GM23338 (cell line): ENCODE data around the gene MYH10. TPM values are rescaled to one million over a fixed set of nuclear protein-coding genes. Genes with fewer than 3 reads are reported as not detected.

Experiments used
- ATAC-seq: fragments of 200-7000 bp; cut with Tn5 transposase; 3 replicates; pipeline ENCODE4 v1.9.1; 2020
- DNase-seq: peaks from one replicate; pipeline ENCODE4 v3.0.0-alpha.2; 2015; ENCODE audit warnings: low spot score
- H2AFZ ChIP-seq: fragments of 200-600 bp; sonication (generic); 2 replicates; pipeline ENCODE4 v1.8.0; 2016; ENCODE audit warnings: antibody characterized with exemption, mild to moderate bottlenecking, moderate library complexity
- H3F3A ChIP-seq: fragments of 200-600 bp; sonication (generic); replicated peaks from 2 replicates; pipeline ENCODE4 v1.8.0; 2017; ENCODE audit warnings: antibody characterized with exemption, mixed run types, low read depth
- H3K27ac ChIP-seq: fragments of 200-600 bp; sonication (generic); 2 replicates; pipeline ENCODE4 v1.6.1; 2016; ENCODE audit warnings: low read depth
- H3K27me3 ChIP-seq: fragments of 200-600 bp; sonication (generic); 2 replicates; pipeline ENCODE4 v1.8.0; 2016; ENCODE audit warnings: mild to moderate bottlenecking, mixed run types, moderate library complexity; ENCODE audit not compliant: insufficient read depth
- H3K36me3 ChIP-seq: fragments of 200-600 bp; sonication (generic); 2 replicates; pipeline ENCODE4 v1.8.0; 2016; ENCODE audit warnings: mild to moderate bottlenecking; ENCODE audit not compliant: insufficient read depth
- H3K4me1 ChIP-seq: fragments of 200-600 bp; sonication (generic); 2 replicates; pipeline ENCODE4 v1.8.0; 2016; ENCODE audit warnings: mild to moderate bottlenecking, moderate library complexity; ENCODE audit not compliant: insufficient read depth
- H3K4me2 ChIP-seq: fragments of 200-600 bp; sonication (generic); 2 replicates; pipeline ENCODE4 v1.7.1; 2017; ENCODE audit warnings: mixed run types
- H3K4me3 ChIP-seq: fragments of 200-600 bp; sonication (generic); 2 replicates; pipeline ENCODE4 v1.6.1; 2016; ENCODE audit warnings: mixed run types
- H3K79me2 ChIP-seq: fragments of 200-600 bp; sonication (generic); replicated peaks from 2 replicates; pipeline ENCODE4 v1.8.0; 2017; ENCODE audit warnings: mild to moderate bottlenecking; ENCODE audit not compliant: insufficient read depth
- H3K9me2 ChIP-seq: fragments of 200-600 bp; sonication (generic); 2 replicates; pipeline ENCODE4 v1.8.0; 2017; ENCODE audit not compliant: insufficient read depth
- H4K20me1 ChIP-seq: fragments of 200-600 bp; sonication (generic); replicated peaks from 2 replicates; pipeline ENCODE4 v1.8.0; 2017; ENCODE audit warnings: mild to moderate bottlenecking; ENCODE audit not compliant: insufficient read depth
- H3K27ac Mint-ChIP-seq: 2 replicates; pipeline ENCODE4 v1.8.0; 2020; ENCODE audit warnings: inconsistent platforms, mild to moderate bottlenecking, moderate library complexity, mixed read lengths
- H3K27me3 Mint-ChIP-seq: 3 replicates; pipeline ENCODE4 v1.8.0; 2022; ENCODE audit warnings: low read depth, mild to moderate bottlenecking, moderate library complexity, mixed read lengths, inconsistent platforms; ENCODE audit not compliant: insufficient read depth, poor library complexity
- H3K36me3 Mint-ChIP-seq: 3 replicates; pipeline ENCODE4 v1.8.0; 2021; ENCODE audit warnings: low read depth, mild to moderate bottlenecking, inconsistent platforms, moderate library complexity, mixed read lengths
- H3K4me1 Mint-ChIP-seq: 3 replicates; pipeline ENCODE4 v1.8.0; 2020; ENCODE audit warnings: mild to moderate bottlenecking, inconsistent platforms, mixed read lengths
- H3K4me3 Mint-ChIP-seq: 3 replicates; pipeline ENCODE4 v1.8.0; 2021; ENCODE audit warnings: moderate library complexity, mild to moderate bottlenecking, inconsistent platforms, mixed read lengths
- H3K9me3 Mint-ChIP-seq: 3 replicates; pipeline ENCODE4 v1.8.0; 2020; ENCODE audit warnings: moderate library complexity, mild to moderate bottlenecking, inconsistent platforms, mixed read lengths
- CREB1 ChIP-seq: fragments of 250-450 bp; sonication (Bioruptor Pico); IDR thresholded peaks from 2 replicates; pipeline ENCODE4 v1.5.0; 2020; ENCODE audit warnings: low read depth, mild to moderate bottlenecking, moderate library complexity
- CTCF ChIP-seq, 2 experiments: fragments of 200-600 bp in 1 of 2; sonication (generic) in 1 of 2; conservative IDR thresholded peaks; 2 replicates each; pipeline versions ENCODE4 v1.5.1 to v1.6.1; 2016 to 2017; ENCODE audit warnings: antibody characterized with exemption in 2 of 2, low read depth in 2 of 2, mild to moderate bottlenecking in 2 of 2, moderate library complexity in 1 of 2
- ETS1 ChIP-seq: IDR thresholded peaks from 2 replicates; pipeline ENCODE4 v1.6.1; 2016; ENCODE audit warnings: antibody characterized with exemption
- EZH2 ChIP-seq: fragments of 200-600 bp; sonication (generic); IDR thresholded peaks from one replicate; pipeline ENCODE4 v1.8.0; 2017; ENCODE audit warnings: antibody characterized with exemption, mild to moderate bottlenecking, low read depth; ENCODE audit not compliant: unreplicated experiment
- EZH2phosphoT487 ChIP-seq: fragments of 200-600 bp; sonication (generic); IDR thresholded peaks from one replicate; pipeline ENCODE4 v1.8.1; 2018; ENCODE audit warnings: antibody characterized with exemption; ENCODE audit not compliant: unreplicated experiment
- JUNB ChIP-seq: IDR thresholded peaks from one replicate; pipeline ENCODE4 v1.6.1; 2016; ENCODE audit warnings: antibody characterized with exemption; ENCODE audit not compliant: unreplicated experiment
- NANOG ChIP-seq: IDR thresholded peaks from 2 replicates; pipeline ENCODE4 v1.6.1; 2016; ENCODE audit warnings: antibody characterized with exemption, borderline replicate concordance
- POLR2AphosphoS5 ChIP-seq: IDR thresholded peaks from 2 replicates; pipeline ENCODE4 v1.6.1; 2016; ENCODE audit warnings: antibody characterized with exemption, low read depth
- REST ChIP-seq: IDR thresholded peaks from one replicate; pipeline ENCODE4 v1.6.1; 2018; ENCODE audit warnings: antibody characterized with exemption; ENCODE audit not compliant: unreplicated experiment
- STAT1 ChIP-seq: IDR thresholded peaks from one replicate; pipeline ENCODE4 v1.6.1; 2016; ENCODE audit warnings: antibody characterized with exemption; ENCODE audit not compliant: unreplicated experiment
- ZNF114 ChIP-seq: fragments of 250-450 bp; sonication (Bioruptor Pico); IDR thresholded peaks from 2 replicates; pipeline ENCODE4 v1.5.0; 2020; ENCODE audit warnings: mild to moderate bottlenecking, moderate library complexity
- ZNF331 ChIP-seq: fragments of 250-450 bp; sonication (Bioruptor Pico); IDR thresholded peaks from 2 replicates; pipeline ENCODE4 v1.5.0; 2020; ENCODE audit warnings: low read depth, mild to moderate bottlenecking, moderate library complexity
- ZNF462 ChIP-seq: fragments of 250-450 bp; sonication (Bioruptor Pico); IDR thresholded peaks from 2 replicates; pipeline ENCODE4 v1.5.0; 2020; ENCODE audit warnings: mild to moderate bottlenecking, moderate library complexity
- polyA plus RNA-seq: library from polyadenylated mRNA; unstranded; fragments of >200 nt; fragmentation: Nextera tagmentation; extraction: Ambion mirVana; gene quantifications from 2 replicates; pipeline ENCODE4 v1.2.1, GENCODE V29; 2016
- total RNA-seq: library from RNA; depleted of rRNA; stranded (reverse); fragments of >200 nt; shearing (Covaris generic); gene quantifications from 2 replicates; pipeline ENCODE4 v1.2.3, GENCODE V29; 2014

Gene MYH10
- total and polyA plus RNA-seq, 2 experiments from 2014 or later, result 89.5 to 230 TPM

GRCh38 chr17:8662076-8662831 lies 31.7 kb upstream of the MYH10 start:
- Mint-ChIP-seq H3K4me3 (no peak overlapping the region), H3K27ac (no peak overlapping the region), H3K27me3 (peaks cover 4% of the 10 kb centered on the region), H3K9me3 (peaks cover 4% of the 10 kb centered on the region; the same call in 1 of the 3 replicates), H3K36me3 (no peaks in the 10 kb centered on the region), H3K4me1 (no peaks in the 10 kb centered on the region)
- no peaks in the 10 kb centered on the region for H3K79me2 ChIP-seq
- H3K27me3 ChIP-seq, result no peaks in the 10 kb centered on the region
- H4K20me1 ChIP-seq, result no peaks in the 10 kb centered on the region
- DNase-seq, result no peak
- TF ChIP-seq REST, result no peak
- TF ChIP-seq ETS1, result no peak
- no peak for TF ChIP-seq ZNF462 (CRISPR knock-in tag)
- no peak for TF ChIP-seq STAT1
- no peak for TF ChIP-seq CREB1
- no peak for TF ChIP-seq POLR2AphosphoS5
- no peak for TF ChIP-seq NANOG
- TF ChIP-seq ZNF331 (CRISPR knock-in tag), result no peak
- TF ChIP-seq ZNF114 (CRISPR knock-in tag), result no peak
- TF ChIP-seq EZH2, result no peak
- no peak for TF ChIP-seq CTCF (conservative IDR thresholded peaks at IDR 0.05; ENCODE audit: low read depth in 2 of 2)
- no peak for TF ChIP-seq JUNB
- no peak for TF ChIP-seq EZH2phosphoT487
- no peak overlapping the region for H2AFZ ChIP-seq
- no peaks in the 10 kb centered on the region; the same call in 1 of the 2 replicates for H3K36me3 ChIP-seq
- no peak overlapping the region for H3K4me3 ChIP-seq
- H3K4me1 ChIP-seq, result no peaks in the 10 kb centered on the region
- no peak overlapping the region for H3K4me2 ChIP-seq
- H3K27ac ChIP-seq, result no peak overlapping the region
- H3K9me2 ChIP-seq, result no peaks in the 10 kb centered on the region
- H3F3A ChIP-seq, result no peaks in the 10 kb centered on the region
- no peak for ATAC-seq
